SK-N-SH (cell line): ENCODE measurements around the gene BARX1. TPM values are rescaled to one million over a fixed set of nuclear protein-coding genes. Genes with fewer than 3 reads are reported as not detected.

ENCODE experiments used
- CTCF ChIA-PET: fragments of 300-600, 350-600 bp; formaldehyde crosslinking; extraction: SDS; loops from one replicate; lab custom pipeline; 2021; lab: Yijun Ruan, JAX
- POLR2A ChIA-PET: fragments of 350-600 bp; sonication (Branson Sonifier 250); formaldehyde crosslinking; extraction: SDS; loops from one replicate; lab custom pipeline; 2020; ENCODE audit warnings: antibody characterized with exemption, inconsistent platforms; lab: Yijun Ruan, JAX
- DNase-seq: peaks from one replicate; pipeline ENCODE4 v3.0.0; 2012
- H2AFZ ChIP-seq: fragments of 200-600 bp; sonication (generic); 2 replicates; pipeline ENCODE4 v1.8.1; 2016; ENCODE audit warnings: antibody characterized with exemption, mild to moderate bottlenecking, low read depth
- H3F3A ChIP-seq: fragments of 200-600 bp; sonication (generic); replicated peaks from 2 replicates; pipeline ENCODE3; 2016; ENCODE audit warnings: antibody characterized with exemption, mild to moderate bottlenecking; ENCODE audit not compliant: insufficient read depth
- H3K27ac ChIP-seq, 2 experiments: fragments of 200-500 bp in 1 of 2; fragments of 200-600 bp in 1 of 2; sonication (Bioruptor generic) in 1 of 2; sonication (generic), shearing (Covaris generic) in 1 of 2; 2 replicates each; pipeline versions ENCODE4 v1.5.1 to v1.6.1; 2014 to 2016; ENCODE audit warnings: low read depth in 2 of 2, inconsistent platforms in 1 of 2, low read length in 1 of 2, mild to moderate bottlenecking in 1 of 2, mixed read lengths in 1 of 2
- H3K27me3 ChIP-seq: fragments of 200-600 bp; sonication (generic), shearing (Covaris generic); 2 replicates; pipeline ENCODE4 v1.6.1; 2016; ENCODE audit warnings: mixed run types; ENCODE audit not compliant: insufficient read depth
- H3K36me3 ChIP-seq, 2 experiments: fragments of 200-500 bp in 1 of 2; fragments of 200-600 bp in 1 of 2; sonication (Bioruptor generic) in 1 of 2; sonication (generic) in 1 of 2; replicated peaks in 1 of 2; 2 replicates each; pipeline versions ENCODE3 to v1.5.1; 2014 to 2016; ENCODE audit warnings: low read length in 1 of 2, mild to moderate bottlenecking in 1 of 2; ENCODE audit not compliant: insufficient read depth in 2 of 2, control insufficient read depth in 1 of 2
- H3K4me1 ChIP-seq, 2 experiments: fragments of 200-500 bp in 1 of 2; fragments of 200-600 bp in 1 of 2; sonication (Bioruptor generic) in 1 of 2; sonication (generic), shearing (Covaris generic) in 1 of 2; 2 replicates each; pipeline versions ENCODE4 v1.5.1 to v1.6.1; 2014 to 2016; ENCODE audit warnings: low read depth in 1 of 2, low read length in 1 of 2, mixed run types in 1 of 2; ENCODE audit not compliant: insufficient read depth in 2 of 2, control insufficient read depth in 1 of 2
- H3K4me2 ChIP-seq: fragments of 200-600 bp; sonication (generic), shearing (Covaris generic); 2 replicates; pipeline ENCODE4 v1.6.1; 2017; ENCODE audit warnings: mixed run types
- H3K4me3 ChIP-seq, 2 experiments: fragments of 200-500 bp in 1 of 2; fragments of 200-600 bp in 1 of 2; sonication (Bioruptor generic) in 1 of 2; sonication (generic), shearing (Covaris generic) in 1 of 2; 2 replicates each; pipeline versions ENCODE4 v1.5.1 to v1.8.1; 2014 to 2016; ENCODE audit warnings: low read depth in 2 of 2, inconsistent platforms in 1 of 2, low read length in 1 of 2, mild to moderate bottlenecking in 1 of 2, mixed read lengths in 1 of 2, moderate library complexity in 1 of 2
- H3K79me2 ChIP-seq: fragments of 200-600 bp; sonication (generic); 2 replicates; pipeline ENCODE4 v1.8.1; 2017; ENCODE audit warnings: mild to moderate bottlenecking; ENCODE audit not compliant: insufficient read depth
- H3K9ac ChIP-seq: fragments of 200-600 bp; sonication (generic); 2 replicates; pipeline ENCODE4 v1.6.1; 2017; ENCODE audit warnings: mixed run types
- H3K9me2 ChIP-seq: fragments of 200-600 bp; sonication (generic); 2 replicates; pipeline ENCODE4 v1.6.1; 2017; ENCODE audit warnings: mixed run types
- H3K9me3 ChIP-seq: fragments of 200-600 bp; sonication (generic); 2 replicates; pipeline ENCODE4 v1.6.1; 2017; ENCODE audit warnings: mixed run types, mild to moderate bottlenecking, moderate library complexity
- H4K20me1 ChIP-seq: fragments of 200-600 bp; sonication (generic); 2 replicates; pipeline ENCODE4 v1.6.1; 2017; ENCODE audit warnings: mild to moderate bottlenecking, mixed run types; ENCODE audit not compliant: insufficient read depth
- CTCF ChIP-seq: fragments of 200-600 bp; sonication (generic); IDR thresholded peaks from 2 replicates; pipeline ENCODE4 v1.6.1; 2017; ENCODE audit warnings: antibody characterized with exemption, mild to moderate bottlenecking, moderate library complexity
- FOSL2 ChIP-seq: IDR thresholded peaks from 2 replicates; pipeline ENCODE4 v1.4.0; 2012; ENCODE audit warnings: low read depth, mild to moderate bottlenecking, moderate library complexity, borderline replicate concordance
- FOXJ3 ChIP-seq: sonication (generic); formaldehyde crosslinking; IDR thresholded peaks from 2 replicates; pipeline ENCODE4 v1.5.1; 2020; ENCODE audit warnings: mild to moderate bottlenecking, missing genetic modification reagents
- GABPA ChIP-seq: IDR thresholded peaks from 2 replicates; pipeline ENCODE4 v1.4.0; 2012; ENCODE audit warnings: low read depth, mild to moderate bottlenecking
- MAX ChIP-seq: IDR thresholded peaks from 2 replicates; pipeline ENCODE4 v1.4.0; 2012; ENCODE audit warnings: low read depth
- MEF2A ChIP-seq: IDR thresholded peaks from 2 replicates; pipeline ENCODE4 v1.4.0; 2012; ENCODE audit warnings: low read depth, borderline replicate concordance
- POLR2AphosphoS5 ChIP-seq: IDR thresholded peaks from 2 replicates; pipeline ENCODE4 v1.6.1; 2012; ENCODE audit warnings: low read depth, low read length
- REST ChIP-seq: IDR thresholded peaks from 2 replicates; pipeline ENCODE4 v1.6.1; 2012; ENCODE audit warnings: mild to moderate bottlenecking, low read depth, low read length, moderate library complexity
- RFX5 ChIP-seq: IDR thresholded peaks from 2 replicates; pipeline ENCODE4 v1.6.1; 2012; ENCODE audit warnings: mild to moderate bottlenecking, improper control_type of control experiment, low read length
- RXRA ChIP-seq: IDR thresholded peaks from 2 replicates; pipeline ENCODE4 v1.4.0; 2012; ENCODE audit warnings: low read depth, mild to moderate bottlenecking, borderline replicate concordance
- SIN3A ChIP-seq: IDR thresholded peaks from 2 replicates; pipeline ENCODE4 v1.6.1; 2012; ENCODE audit warnings: low read depth, mild to moderate bottlenecking, low read length, moderate library complexity, borderline replicate concordance
- SMC3 ChIP-seq: IDR thresholded peaks from 2 replicates; pipeline ENCODE4 v1.6.1; 2012; ENCODE audit warnings: low read depth, low read length, improper control_type of control experiment
- TAF1 ChIP-seq: IDR thresholded peaks from 2 replicates; pipeline ENCODE4 v1.6.1; 2012; ENCODE audit warnings: low read depth, mild to moderate bottlenecking, low read length, moderate library complexity, borderline replicate concordance
- TCF12 ChIP-seq: IDR thresholded peaks from 2 replicates; pipeline ENCODE4 v1.4.0; 2012
- USF1 ChIP-seq: IDR thresholded peaks from 2 replicates; pipeline ENCODE4 v1.4.0; 2012; ENCODE audit warnings: low read depth, borderline replicate concordance
- USF2 ChIP-seq: fragments of 150-350 bp; IDR thresholded peaks from 2 replicates; pipeline ENCODE4 v1.6.1; 2017; ENCODE audit warnings: antibody characterized with exemption, low read length, low read depth, borderline replicate concordance
- WGBS: methylation state at CpG from one replicate; pipeline ENCODE4 v1.1.6; 2017; ENCODE audit warnings: low lambda C conversion rate; 5-methylcytosine and 5-hydroxymethylcytosine counted together
- polyA plus RNA-seq, 3 experiments: library from polyadenylated mRNA; depleted of rRNA; stranded (reverse); fragments of >200 nt; gene quantifications; 2 replicates each; pipeline ENCODE4 v1.2.3, GENCODE V29; 2012

The BARX1 gene
- polyA plus RNA-seq, 1 of the 3 experiments (the other 2 are of a cell fraction) = not detected

- DNase-seq = peak; percentile 44
- TF ChIP-seq FOSL2 = no peak
- no peak for TF ChIP-seq SMC3
- TF ChIP-seq RFX5 = no peak
- no peak for TF ChIP-seq MEF2A
- TF ChIP-seq FOXJ3 (CRISPR knock-in tag) = no peak
- TF ChIP-seq RXRA = no peak
- TF ChIP-seq TAF1 = no peak
- TF ChIP-seq CTCF = no peak
- TF ChIP-seq MAX = no peak
- no peak for TF ChIP-seq TCF12
- TF ChIP-seq USF1 = no peak
- TF ChIP-seq GABPA = no peak
- no peak for TF ChIP-seq POLR2AphosphoS5
- no peak for TF ChIP-seq REST
- no peak for TF ChIP-seq USF2
- no peak for TF ChIP-seq SIN3A
- H2AFZ ChIP-seq = no peak overlapping the region
- no peak overlapping the region for H3K9ac ChIP-seq
- ChIA-PET CTCF (interaction anchor here (0.9 to 9.3 kb wide), 5 partner anchors 10 to 270 kb away, joined by 3 to 69 read pairs (median 4); no protein-coding TSS in a partner anchor), POLR2A (no interaction called here)
- H3K4me1 ChIP-seq = peaks cover 0 to 11% of the 10 kb centered on the region in 2 experiments; a peak in 1 of 4 replicates
- H3K36me3 ChIP-seq = no peaks in the 10 kb centered on the region
- peak overlapping the region; percentile 37; the same call in 1 of the 2 replicates for H3K4me2 ChIP-seq
- no peaks in the 10 kb centered on the region for H3F3A ChIP-seq
- no peaks in the 10 kb centered on the region for H3K9me2 ChIP-seq
- H3K27ac ChIP-seq = no peak overlapping the region
- H3K27me3 ChIP-seq = peaks cover 87% of the 10 kb centered on the region
- no peak overlapping the region for H3K4me3 ChIP-seq
- WGBS = 10% methylated on average over 18 of the region's 39 CpGs
- no peaks in the 10 kb centered on the region for H4K20me1 ChIP-seq
- no peaks in the 10 kb centered on the region for H3K9me3 ChIP-seq
- no peaks in the 10 kb centered on the region for H3K79me2 ChIP-seq
Observed at GRCh38 chr9:93952119-93952783, 2.9 kb downstream of the BARX1 start.
